Ishikawa (cell line): ENCODE results near the gene ATP2B2.

Source experiments
- CEBPB ChIP-seq: IDR thresholded peaks from 2 replicates; pipeline ENCODE4 v1.6.1; 2012
- CREB1 ChIP-seq: IDR thresholded peaks from 2 replicates; pipeline ENCODE4 v1.6.1; 2012; ENCODE audit warnings: low read depth
- EGR1 ChIP-seq: IDR thresholded peaks from 2 replicates; pipeline ENCODE4 v1.6.1; 2012
- EP300 ChIP-seq: IDR thresholded peaks from 2 replicates; pipeline ENCODE4 v1.6.1; 2012; ENCODE audit warnings: borderline replicate concordance
- FOXM1 ChIP-seq: IDR thresholded peaks from 2 replicates; pipeline ENCODE4 v1.6.1; 2012; ENCODE audit warnings: low read depth, borderline replicate concordance
- NFIC ChIP-seq: IDR thresholded peaks from 2 replicates; pipeline ENCODE4 v1.6.1; 2012
- RAD21 ChIP-seq: IDR thresholded peaks from 2 replicates; pipeline ENCODE4 v1.6.1; 2012; ENCODE audit warnings: low read depth
- TAF1 ChIP-seq: IDR thresholded peaks from 2 replicates; pipeline ENCODE4 v1.6.1; 2012; ENCODE audit warnings: low read depth, mild to moderate bottlenecking
- TCF12 ChIP-seq: IDR thresholded peaks from 2 replicates; pipeline ENCODE4 v1.6.1; 2012; ENCODE audit warnings: low read depth
- TEAD4 ChIP-seq: IDR thresholded peaks from 2 replicates; pipeline ENCODE4 v1.6.1; 2012
- YY1 ChIP-seq: IDR thresholded peaks from 2 replicates; pipeline ENCODE4 v1.6.1; 2012; ENCODE audit warnings: low read depth
- ZBTB7A ChIP-seq: IDR thresholded peaks from 2 replicates; pipeline ENCODE4 v1.6.1; 2012; ENCODE audit warnings: low read depth
- TF ChIP-seq, protein P1 (sequence below): IDR thresholded peaks from 2 replicates; pipeline ENCODE4 v1.6.1; 2012
- TF ChIP-seq, protein P2 (sequence below): IDR thresholded peaks from 2 replicates; pipeline ENCODE4 v1.6.1; 2012
- TF ChIP-seq, protein P3 (sequence below): IDR thresholded peaks from 2 replicates; pipeline ENCODE4 v1.6.1; 2012; ENCODE audit warnings: low read depth, mild to moderate bottlenecking

Gene ATP2B2

DNA sequence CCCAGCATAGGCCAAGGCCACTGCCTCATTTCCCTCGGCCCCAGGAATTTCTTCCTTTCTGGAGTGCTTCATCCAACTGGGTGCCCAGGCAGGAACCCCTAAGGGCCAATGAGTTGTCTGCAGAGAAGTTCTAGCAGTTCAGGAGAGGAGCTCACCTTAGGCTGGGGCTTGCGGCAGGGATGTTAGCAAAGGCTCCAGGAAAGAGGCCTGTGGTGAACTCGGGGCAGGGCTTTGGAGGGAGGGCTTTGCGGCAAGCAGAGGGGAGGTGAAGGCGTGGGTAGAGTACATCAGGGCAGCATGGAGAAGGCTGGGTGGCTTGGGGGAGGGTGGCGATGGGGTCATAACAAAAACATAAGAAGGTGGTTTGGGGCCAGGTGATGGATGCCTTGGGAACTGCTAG lies 213.7 kb downstream of the ATP2B2 start:
- TF ChIP-seq NFIC: no peak
- TF ChIP-seq EP300: no peak
- no peak for TF ChIP-seq RAD21
- TF ChIP-seq, protein P1, sequence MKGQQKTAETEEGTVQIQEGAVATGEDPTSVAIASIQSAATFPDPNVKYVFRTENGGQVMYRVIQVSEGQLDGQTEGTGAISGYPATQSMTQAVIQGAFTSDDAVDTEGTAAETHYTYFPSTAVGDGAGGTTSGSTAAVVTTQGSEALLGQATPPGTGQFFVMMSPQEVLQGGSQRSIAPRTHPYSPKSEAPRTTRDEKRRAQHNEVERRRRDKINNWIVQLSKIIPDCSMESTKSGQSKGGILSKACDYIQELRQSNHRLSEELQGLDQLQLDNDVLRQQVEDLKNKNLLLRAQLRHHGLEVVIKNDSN: no peak

DNA sequence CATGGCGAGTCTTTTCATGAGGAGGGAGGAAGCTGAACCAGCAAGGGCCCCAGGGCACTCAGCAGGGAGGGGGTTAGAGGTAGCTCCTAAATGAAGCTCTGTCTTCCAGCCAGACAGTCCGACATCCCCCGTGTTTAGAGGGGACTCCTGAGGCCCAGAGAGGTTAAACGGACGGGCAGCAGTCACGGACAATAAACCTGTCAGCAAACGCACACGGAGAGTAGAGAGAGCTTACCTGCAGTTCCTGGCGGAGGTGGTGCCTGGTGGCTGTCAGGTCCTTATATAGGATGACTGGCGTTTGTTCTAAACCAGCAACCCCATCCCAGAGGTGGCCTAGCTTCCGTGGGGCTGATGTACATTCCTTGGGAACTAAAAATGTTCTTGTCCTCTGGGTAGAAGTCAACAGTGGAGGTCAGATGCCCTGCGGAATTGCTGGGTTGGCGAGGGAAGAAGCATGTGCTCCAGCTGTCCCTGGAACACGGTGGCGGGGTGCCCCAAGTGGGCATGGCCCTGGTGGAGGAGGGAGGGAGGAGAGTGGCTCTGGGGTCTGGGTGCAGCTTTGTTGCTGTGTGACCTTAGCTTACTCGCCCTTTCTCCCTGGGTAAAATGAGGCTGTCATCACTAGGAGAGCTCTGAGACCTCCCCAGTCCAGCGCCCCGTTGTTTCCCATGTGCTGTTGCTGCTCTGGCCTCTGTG lies 214.8 kb downstream of the ATP2B2 start:
- no peak for TF ChIP-seq RAD21
- TF ChIP-seq TCF12: no peak
- TF ChIP-seq, protein P2, sequence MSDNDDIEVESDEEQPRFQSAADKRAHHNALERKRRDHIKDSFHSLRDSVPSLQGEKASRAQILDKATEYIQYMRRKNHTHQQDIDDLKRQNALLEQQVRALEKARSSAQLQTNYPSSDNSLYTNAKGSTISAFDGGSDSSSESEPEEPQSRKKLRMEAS: no peak
- TF ChIP-seq YY1: no peak
- TF ChIP-seq, protein P3, sequence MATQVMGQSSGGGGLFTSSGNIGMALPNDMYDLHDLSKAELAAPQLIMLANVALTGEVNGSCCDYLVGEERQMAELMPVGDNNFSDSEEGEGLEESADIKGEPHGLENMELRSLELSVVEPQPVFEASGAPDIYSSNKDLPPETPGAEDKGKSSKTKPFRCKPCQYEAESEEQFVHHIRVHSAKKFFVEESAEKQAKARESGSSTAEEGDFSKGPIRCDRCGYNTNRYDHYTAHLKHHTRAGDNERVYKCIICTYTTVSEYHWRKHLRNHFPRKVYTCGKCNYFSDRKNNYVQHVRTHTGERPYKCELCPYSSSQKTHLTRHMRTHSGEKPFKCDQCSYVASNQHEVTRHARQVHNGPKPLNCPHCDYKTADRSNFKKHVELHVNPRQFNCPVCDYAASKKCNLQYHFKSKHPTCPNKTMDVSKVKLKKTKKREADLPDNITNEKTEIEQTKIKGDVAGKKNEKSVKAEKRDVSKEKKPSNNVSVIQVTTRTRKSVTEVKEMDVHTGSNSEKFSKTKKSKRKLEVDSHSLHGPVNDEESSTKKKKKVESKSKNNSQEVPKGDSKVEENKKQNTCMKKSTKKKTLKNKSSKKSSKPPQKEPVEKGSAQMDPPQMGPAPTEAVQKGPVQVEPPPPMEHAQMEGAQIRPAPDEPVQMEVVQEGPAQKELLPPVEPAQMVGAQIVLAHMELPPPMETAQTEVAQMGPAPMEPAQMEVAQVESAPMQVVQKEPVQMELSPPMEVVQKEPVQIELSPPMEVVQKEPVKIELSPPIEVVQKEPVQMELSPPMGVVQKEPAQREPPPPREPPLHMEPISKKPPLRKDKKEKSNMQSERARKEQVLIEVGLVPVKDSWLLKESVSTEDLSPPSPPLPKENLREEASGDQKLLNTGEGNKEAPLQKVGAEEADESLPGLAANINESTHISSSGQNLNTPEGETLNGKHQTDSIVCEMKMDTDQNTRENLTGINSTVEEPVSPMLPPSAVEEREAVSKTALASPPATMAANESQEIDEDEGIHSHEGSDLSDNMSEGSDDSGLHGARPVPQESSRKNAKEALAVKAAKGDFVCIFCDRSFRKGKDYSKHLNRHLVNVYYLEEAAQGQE: no peak
- no peak for TF ChIP-seq EGR1
- TF ChIP-seq CEBPB: no peak
- TF ChIP-seq CREB1: no peak
- TF ChIP-seq ZBTB7A: no peak
- TF ChIP-seq EP300: no peak
- TF ChIP-seq TAF1: no peak
- no peak for TF ChIP-seq TEAD4
- TF ChIP-seq NFIC: no peak
- TF ChIP-seq FOXM1: no peak

DNA sequence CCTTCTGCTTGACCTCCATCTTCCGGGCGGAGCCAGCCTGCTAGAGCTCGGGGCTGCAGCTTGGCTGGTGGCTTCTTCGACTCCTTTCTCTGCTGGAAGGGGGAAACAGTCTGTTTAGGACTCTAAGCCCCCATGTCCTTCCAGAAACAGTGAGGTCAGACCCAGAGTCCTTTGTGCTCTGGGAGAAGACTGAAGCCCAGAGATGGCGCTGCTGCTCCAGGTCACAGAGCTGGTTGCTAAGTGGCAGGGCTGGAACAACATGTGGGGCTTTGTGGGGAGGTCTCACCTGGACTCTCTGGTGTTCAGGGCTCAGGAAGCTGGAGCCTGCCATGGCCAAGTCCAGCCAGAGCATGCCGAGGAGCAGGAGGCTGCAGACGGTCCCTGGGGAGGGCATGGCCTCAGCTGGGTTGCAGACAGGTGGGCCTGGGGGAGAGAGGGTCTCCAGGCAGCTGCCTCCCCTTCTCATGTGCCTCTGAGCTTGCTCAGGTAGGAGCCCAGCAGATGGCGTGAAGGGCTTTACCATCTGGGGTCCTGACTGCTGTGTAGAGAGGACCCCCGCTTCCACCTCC lies 215.5 kb downstream of the ATP2B2 start:
- TF ChIP-seq YY1 (no peak), TAF1 (no peak), CREB1 (no peak), CEBPB (no peak), EP300 (no peak), TEAD4 (no peak), NFIC (no peak), ZBTB7A (no peak), RAD21 (no peak)
- TF ChIP-seq, protein P1: no peak
- TF ChIP-seq, protein P3: no peak

DNA sequence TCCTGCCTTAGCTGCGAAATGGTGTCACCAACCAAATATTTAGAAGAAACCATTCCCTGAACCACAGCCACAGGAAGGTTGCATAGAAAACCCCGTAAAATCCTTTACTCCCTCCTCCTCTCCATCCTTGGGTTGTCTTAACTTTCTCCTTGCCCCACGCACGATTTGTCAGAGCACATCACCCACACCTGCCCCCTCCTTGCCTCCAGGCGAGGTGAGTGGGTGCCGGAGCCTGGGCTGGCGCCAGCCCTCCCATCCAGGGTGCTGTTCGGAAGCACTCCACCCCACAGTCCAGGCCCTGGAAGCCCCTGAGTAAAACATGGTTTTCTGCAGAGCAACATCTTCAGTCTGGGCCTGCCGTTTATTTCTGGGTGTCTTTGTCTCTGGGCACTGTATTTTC lies 216.3 kb downstream of the ATP2B2 start:
- TF ChIP-seq EP300 (no peak), FOXM1 (no peak), CEBPB (no peak), EGR1 (no peak), TCF12 (no peak)
- TF ChIP-seq, protein P3: no peak
- TF ChIP-seq, protein P1: no peak
